Transverse colon (tissue), 4 donors: ENCODE data around the gene PTPN7.

Source experiments
- POLR2AphosphoS5 ChIP-seq, 3 donors: sonication (generic); formaldehyde crosslinking; IDR thresholded peaks; one replicate each; pipeline ENCODE4 v1.6.1; 2016; ENCODE audit warnings: antibody characterized with exemption in 3 of 3
- TF ChIP-seq, protein P1 (sequence below), 5 experiments: fragments of 200-600 bp in 3 of 5; fragments of 450-650 bp in 2 of 5; sonication (generic) in 3 of 5; IDR thresholded peaks; 1 replicate in 2 of 5; 2 replicates in 3 of 5; pipeline ENCODE4 v1.5.1; 2016 to 2017; ENCODE audit warnings: antibody characterized with exemption in 5 of 5, inconsistent platforms in 3 of 5, mild to moderate bottlenecking in 2 of 5, moderate library complexity in 1 of 5

DNA sequence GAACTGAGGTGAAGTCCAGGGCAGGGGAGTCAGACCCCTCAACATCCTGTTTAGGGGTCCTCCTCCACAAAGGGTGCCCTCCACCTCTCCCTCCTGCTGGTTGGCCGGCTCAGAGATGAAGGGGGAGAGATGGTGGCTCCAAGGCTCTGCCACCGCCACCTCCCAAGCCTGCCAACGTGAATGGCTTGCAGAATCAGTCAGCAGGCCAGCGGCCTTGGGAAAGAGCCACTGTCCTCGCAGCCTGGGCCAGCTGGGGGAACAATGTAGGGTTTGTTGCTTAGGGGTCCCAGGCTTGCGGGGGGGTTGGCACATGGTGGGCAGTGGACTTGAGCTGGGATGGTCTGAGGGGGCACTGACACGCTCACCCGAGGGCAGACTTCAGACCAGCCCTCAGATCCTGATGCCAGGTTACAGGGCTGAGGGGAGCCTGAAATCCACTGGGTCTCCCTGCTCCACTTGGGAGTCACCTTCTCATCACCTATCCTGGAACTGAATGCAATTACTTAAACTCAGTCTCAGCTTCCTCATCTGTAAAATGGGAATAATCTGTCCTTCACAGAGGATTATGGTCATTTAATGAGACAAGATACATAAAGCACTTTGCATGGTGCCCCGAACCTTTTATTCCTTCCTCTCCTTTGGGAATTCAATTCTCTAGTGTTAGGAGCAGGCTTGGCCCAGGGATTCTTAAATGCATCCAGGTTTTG lies 29.4 kb downstream of the PTPN7 start:
- TF ChIP-seq, protein P1, sequence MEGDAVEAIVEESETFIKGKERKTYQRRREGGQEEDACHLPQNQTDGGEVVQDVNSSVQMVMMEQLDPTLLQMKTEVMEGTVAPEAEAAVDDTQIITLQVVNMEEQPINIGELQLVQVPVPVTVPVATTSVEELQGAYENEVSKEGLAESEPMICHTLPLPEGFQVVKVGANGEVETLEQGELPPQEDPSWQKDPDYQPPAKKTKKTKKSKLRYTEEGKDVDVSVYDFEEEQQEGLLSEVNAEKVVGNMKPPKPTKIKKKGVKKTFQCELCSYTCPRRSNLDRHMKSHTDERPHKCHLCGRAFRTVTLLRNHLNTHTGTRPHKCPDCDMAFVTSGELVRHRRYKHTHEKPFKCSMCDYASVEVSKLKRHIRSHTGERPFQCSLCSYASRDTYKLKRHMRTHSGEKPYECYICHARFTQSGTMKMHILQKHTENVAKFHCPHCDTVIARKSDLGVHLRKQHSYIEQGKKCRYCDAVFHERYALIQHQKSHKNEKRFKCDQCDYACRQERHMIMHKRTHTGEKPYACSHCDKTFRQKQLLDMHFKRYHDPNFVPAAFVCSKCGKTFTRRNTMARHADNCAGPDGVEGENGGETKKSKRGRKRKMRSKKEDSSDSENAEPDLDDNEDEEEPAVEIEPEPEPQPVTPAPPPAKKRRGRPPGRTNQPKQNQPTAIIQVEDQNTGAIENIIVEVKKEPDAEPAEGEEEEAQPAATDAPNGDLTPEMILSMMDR (IDR thresholded peaks at IDR 0.05), result no peak
- TF ChIP-seq POLR2AphosphoS5 (IDR thresholded peaks at IDR 0.05), result no peak
